ENCODE results near the gene C16orf87. TPM values are rescaled to one million over a fixed set of nuclear protein-coding genes. Genes with fewer than 3 reads are reported as not detected.

The C16orf87 gene
- total RNA-seq, 4 donors from 2014 or later: 4.9 to 12.6 (median 6.8) TPM

- H3K9me3 ChIP-seq: no peaks in the 10 kb centered on the region
- H3K27me3 ChIP-seq: no peaks in the 10 kb centered on the region
- no peak overlapping the region for H3K4me3 ChIP-seq
- H3K4me1 ChIP-seq: no peaks in the 10 kb centered on the region
- WGBS: 70% methylated on average over 2 of the region's 2 CpGs
- no peak for TF ChIP-seq POLR2AphosphoS5 (IDR thresholded peaks at IDR 0.05)
- TF ChIP-seq EP300 (IDR thresholded peaks at IDR 0.05): no peak
- DNase-seq (ENCODE audit: low spot score in 2 of 2): no peak
- H3K36me3 ChIP-seq: no peaks in the 10 kb centered on the region
- H3K27ac ChIP-seq: no peak overlapping the region
Observed at GRCh38 chr16:46817961-46818360, 13.0 kb downstream of the C16orf87 start.

- Histone ChIP-seq H3K36me3 (no peaks in the 10 kb centered on the region), H3K9me3 (no peaks in the 10 kb centered on the region), H3K4me1 (peaks cover 2% of the 10 kb centered on the region), H3K4me3 (no peak overlapping the region), H3K27me3 (no peaks in the 10 kb centered on the region), H3K27ac (no peak overlapping the region)
- WGBS: 96% methylated on average over 1 of the region's 1 CpG
- DNase-seq (ENCODE audit: low spot score in 2 of 2): no peak
- TF ChIP-seq CTCF (IDR thresholded peaks at IDR 0.05) (no peak), POLR2AphosphoS5 (IDR thresholded peaks at IDR 0.05) (no peak), EP300 (IDR thresholded peaks at IDR 0.05) (no peak), POLR2A (IDR thresholded peaks at IDR 0.05) (no peak)
Observed at GRCh38 chr16:46814790-46815189, 16.2 kb downstream of the C16orf87 start.

- Histone ChIP-seq H3K27me3 (no peaks in the 10 kb centered on the region), H3K4me3 (no peak overlapping the region), H3K4me1 (peaks cover 7% of the 10 kb centered on the region), H3K36me3 (no peaks in the 10 kb centered on the region), H3K27ac (no peak overlapping the region), H3K9me3 (no peaks in the 10 kb centered on the region)
- no peak for DNase-seq (ENCODE audit: low spot score in 2 of 2)
- WGBS: 95% methylated on average over 7 of the region's 7 CpGs
- TF ChIP-seq EP300 (IDR thresholded peaks at IDR 0.05) (no peak), CTCF (IDR thresholded peaks at IDR 0.05) (no peak), POLR2A (IDR thresholded peaks at IDR 0.05) (no peak), POLR2AphosphoS5 (IDR thresholded peaks at IDR 0.05) (no peak)
Observed at GRCh38 chr16:46813611-46814010, 17.4 kb downstream of the C16orf87 start.

- no peak for DNase-seq (ENCODE audit: low spot score in 2 of 2)
- no peaks in the 10 kb centered on the region for H3K36me3 ChIP-seq
- no peaks in the 10 kb centered on the region for H3K9me3 ChIP-seq
- H3K27ac ChIP-seq: no peak overlapping the region
- H3K27me3 ChIP-seq: no peaks in the 10 kb centered on the region
- TF ChIP-seq POLR2A (IDR thresholded peaks at IDR 0.05) (no peak), CTCF (IDR thresholded peaks at IDR 0.05) (no peak), POLR2AphosphoS5 (IDR thresholded peaks at IDR 0.05) (no peak), EP300 (IDR thresholded peaks at IDR 0.05) (no peak)
- peaks cover 7% of the 10 kb centered on the region for H3K4me1 ChIP-seq
- WGBS: 85% methylated on average over 6 of the region's 6 CpGs
- no peak overlapping the region for H3K4me3 ChIP-seq
Observed at GRCh38 chr16:46812781-46813540, 18.0 kb downstream of the C16orf87 start.

GRCh38 chr16:46811682-46812081 is 19.3 kb downstream of the C16orf87 start:
- H3K4me3 ChIP-seq: no peak overlapping the region
- H3K36me3 ChIP-seq: no peaks in the 10 kb centered on the region
- DNase-seq (ENCODE audit: low spot score in 2 of 2): no peak
- TF ChIP-seq CTCF (IDR thresholded peaks at IDR 0.05) (no peak), POLR2A (IDR thresholded peaks at IDR 0.05) (no peak), POLR2AphosphoS5 (IDR thresholded peaks at IDR 0.05) (no peak), EP300 (IDR thresholded peaks at IDR 0.05) (no peak)
- H3K27me3 ChIP-seq: no peaks in the 10 kb centered on the region
- no peak overlapping the region for H3K27ac ChIP-seq
- H3K9me3 ChIP-seq: no peaks in the 10 kb centered on the region
- peaks cover 7% of the 10 kb centered on the region for H3K4me1 ChIP-seq
- WGBS: 95% methylated on average over 5 of the region's 5 CpGs
